Measurements from ENCODE around the gene HCK. TPM values are rescaled to one million over a fixed set of nuclear protein-coding genes. Genes with fewer than 3 reads are reported as not detected.

Gene HCK
- polyA plus RNA-seq (2011; rRNA removed): 0.06 and 0.07 TPM in 2 replicates
- polyA plus RNA-seq (2012; cell fraction: cytosol; rRNA removed): not detected in 2 replicates
- polyA plus RNA-seq (2012; cell fraction: nucleus; rRNA removed): 0.05 TPM in 1 of 2 replicates, not detected in the other
- polyA plus RNA-seq (2017; fragmentation: RNase III; extraction: RNeasy Plus Mini Kit Qiagen cat#74134 plus additional on column Dnase treatment): 0.07 TPM in 1 of 3 replicates, not detected in the others
- polyA minus RNA-seq (2011; rRNA and poly(A)+ RNA removed): 0.15 and 0.25 TPM in 2 replicates

- no peak for FAIRE-seq
- Histone ChIP-seq H3K4me1 (no peaks in the 10 kb centered on the region; the same call in 2 of the 3 replicates), H3K9me3 (no peaks in the 10 kb centered on the region), H3K4me3 (peak within 1 kb of the TSS; percentile 42), H3K27ac (peak within 1 kb of the TSS in 1 of 2 experiments; percentile 73; a peak in 3 of 6 replicates), H3K4me2 (peak within 1 kb of the TSS; percentile 86)
- CTCF ChIA-PET: interaction anchor here (1.4 to 2.9 kb wide), 3 partner anchors 21 to 229 kb away, joined by 3 to 17 read pairs (median 4); no protein-coding TSS in a partner anchor
- TF ChIP-seq POLR2AphosphoS2 (conservative IDR thresholded peaks at IDR 0.05; ENCODE audit: low read length): no peak
- no peak for TF ChIP-seq JUN (IDR thresholded peaks at IDR 0.05)
- TF ChIP-seq ELK1 (IDR thresholded peaks at IDR 0.05; ENCODE audit: low read depth, low read length): no peak
- no peak for TF ChIP-seq SMC3 (IDR thresholded peaks at IDR 0.05)
- no peak for TF ChIP-seq MAFK (IDR thresholded peaks at IDR 0.05; ENCODE audit: partially characterized antibody)
- TF ChIP-seq HEYL (CRISPR knock-in tag; IDR thresholded peaks at IDR 0.05): no peak
- no peak for TF ChIP-seq TFCP2L1 (CRISPR knock-in tag; IDR thresholded peaks at IDR 0.05)
- no peak for TF ChIP-seq EHF (CRISPR knock-in tag; IDR thresholded peaks at IDR 0.05)
- no peak for TF ChIP-seq BCL3 (IDR thresholded peaks at IDR 0.05)
- TF ChIP-seq SREBF2 (IDR thresholded peaks at IDR 0.05): no peak
- TF ChIP-seq ZSCAN20 (CRISPR knock-in tag; IDR thresholded peaks at IDR 0.05): no peak
- WGBS (ENCODE audit: missing lambda C conversion rate): 11% methylated on average over 25 of the region's 58 CpGs
- POLR2A ChIA-PET: interaction anchor here (0.6 kb wide), 1 partner anchor 65 kb away, joined by 7 read pairs; no protein-coding TSS in a partner anchor
- peak in 1 of 2 experiments; percentile 31 for DNase-seq (ENCODE audit: low read depth in 1 of 2, low spot score in 1 of 2)
- ATAC-seq: peak; percentile 71 to 84; a peak in 4 of 6 replicates
Observed at GRCh38 chr20:32052090-32052777, at the start of gene HCK. Gene HCK, plus strand, starts transcription at chr20:32052242.

- FAIRE-seq: no peak
- ChIA-PET POLR2A (no interaction called here), CTCF (interaction anchor here (0.6 to 1.4 kb wide), 3 partner anchors 9 to 466 kb away, joined by 3 to 5 read pairs (median 4); no protein-coding TSS in a partner anchor)
- Histone ChIP-seq H3K4me1 (no peaks in the 10 kb centered on the region), H3K4me2 (no peak overlapping the region), H3K4me3 (no peak overlapping the region), H3K27ac (no peak overlapping the region), H3K9me3 (no peaks in the 10 kb centered on the region)
- TF ChIP-seq, protein P1, sequence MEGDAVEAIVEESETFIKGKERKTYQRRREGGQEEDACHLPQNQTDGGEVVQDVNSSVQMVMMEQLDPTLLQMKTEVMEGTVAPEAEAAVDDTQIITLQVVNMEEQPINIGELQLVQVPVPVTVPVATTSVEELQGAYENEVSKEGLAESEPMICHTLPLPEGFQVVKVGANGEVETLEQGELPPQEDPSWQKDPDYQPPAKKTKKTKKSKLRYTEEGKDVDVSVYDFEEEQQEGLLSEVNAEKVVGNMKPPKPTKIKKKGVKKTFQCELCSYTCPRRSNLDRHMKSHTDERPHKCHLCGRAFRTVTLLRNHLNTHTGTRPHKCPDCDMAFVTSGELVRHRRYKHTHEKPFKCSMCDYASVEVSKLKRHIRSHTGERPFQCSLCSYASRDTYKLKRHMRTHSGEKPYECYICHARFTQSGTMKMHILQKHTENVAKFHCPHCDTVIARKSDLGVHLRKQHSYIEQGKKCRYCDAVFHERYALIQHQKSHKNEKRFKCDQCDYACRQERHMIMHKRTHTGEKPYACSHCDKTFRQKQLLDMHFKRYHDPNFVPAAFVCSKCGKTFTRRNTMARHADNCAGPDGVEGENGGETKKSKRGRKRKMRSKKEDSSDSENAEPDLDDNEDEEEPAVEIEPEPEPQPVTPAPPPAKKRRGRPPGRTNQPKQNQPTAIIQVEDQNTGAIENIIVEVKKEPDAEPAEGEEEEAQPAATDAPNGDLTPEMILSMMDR (IDR thresholded peaks at IDR 0.05): no peak
- TF ChIP-seq ZNF302 (CRISPR knock-in tag; IDR thresholded peaks at IDR 0.05) (no peak), JUN (IDR thresholded peaks at IDR 0.05) (no peak), MYC (IDR thresholded peaks at IDR 0.05; ENCODE audit: borderline replicate concordance, low read length) (no peak), USF2 (IDR thresholded peaks at IDR 0.05) (no peak), CEBPB (IDR thresholded peaks at IDR 0.05) (no peak), EHF (CRISPR knock-in tag; IDR thresholded peaks at IDR 0.05) (no peak), NFE2L2 (conservative IDR thresholded peaks at IDR 0.05; ENCODE audit: low read length) (no peak), ZSCAN20 (CRISPR knock-in tag; IDR thresholded peaks at IDR 0.05) (no peak), HEYL (CRISPR knock-in tag; IDR thresholded peaks at IDR 0.05) (no peak), ZC3H11A (IDR thresholded peaks at IDR 0.05) (no peak), REST (IDR thresholded peaks at IDR 0.05) (no peak), FOXS1 (CRISPR knock-in tag; IDR thresholded peaks at IDR 0.05) (no peak), ESRRA (IDR thresholded peaks at IDR 0.05; ENCODE audit: borderline replicate concordance, low read length) (no peak), RAD21 (conservative IDR thresholded peaks at IDR 0.05 in 1 of 2, IDR thresholded peaks at IDR 0.05 in 1 of 2) (no peak), FOSB (CRISPR knock-in tag; IDR thresholded peaks at IDR 0.05) (no peak)
- TF ChIP-seq, protein P2, sequence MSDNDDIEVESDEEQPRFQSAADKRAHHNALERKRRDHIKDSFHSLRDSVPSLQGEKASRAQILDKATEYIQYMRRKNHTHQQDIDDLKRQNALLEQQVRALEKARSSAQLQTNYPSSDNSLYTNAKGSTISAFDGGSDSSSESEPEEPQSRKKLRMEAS (IDR thresholded peaks at IDR 0.05): no peak
- no peak for ATAC-seq
- DNase-seq (ENCODE audit: low read depth in 1 of 2, low spot score in 1 of 2): no peak
- WGBS (ENCODE audit: missing lambda C conversion rate): 67% methylated on average over 2 of the region's 2 CpGs
Observed at GRCh38 chr20:32003325-32003724, 48.7 kb upstream of the HCK start.
